Natural killer cell (primary cell): ENCODE data around the gene ATP13A1. TPM values are rescaled to one million over a fixed set of nuclear protein-coding genes. Genes with fewer than 3 reads are reported as not detected.
"Not testable (repeated sequence)": the region's sequence is repeated elsewhere in the genome, so short reads cannot be mapped to it uniquely, and the experiment has no call there.

ENCODE experiments used
- ATAC-seq, 3 donors: fragments of 150-1000 bp in 2 of 3; fragments of 200-7000 bp in 1 of 3; cut with Tn5 transposase; 1 replicate in 1 of 3; 2 replicates in 2 of 3; pipeline ENCODE4 v1.10.0; 2021; ENCODE audit warnings: mild to moderate bottlenecking in 2 of 3, moderate library complexity in 2 of 3
- DNase-seq, 2 donors: peaks; one replicate each; pipeline versions ENCODE4 v3.0.0 to v3.0.0-alpha.2; 2013 to 2021; ENCODE audit warnings: mixed read lengths in 1 of 2
- H3K27ac ChIP-seq: one replicate; pipeline ENCODE4 v1.5.1; 2013; ENCODE audit warnings: mild to moderate bottlenecking, low read length
- H3K27me3 ChIP-seq: one replicate; pipeline ENCODE4 v1.6.1; 2013; ENCODE audit warnings: low read length; ENCODE audit not compliant: control insufficient read depth, insufficient read depth
- H3K36me3 ChIP-seq: one replicate; pipeline ENCODE4 v1.6.1; 2013; ENCODE audit warnings: low read length; ENCODE audit not compliant: control insufficient read depth, insufficient read depth
- H3K4me1 ChIP-seq: one replicate; pipeline ENCODE4 v1.6.1; 2013; ENCODE audit warnings: low read length; ENCODE audit not compliant: control insufficient read depth, insufficient read depth
- H3K4me3 ChIP-seq: one replicate; pipeline ENCODE4 v1.5.1; 2013; ENCODE audit warnings: low read length
- H3K9me3 ChIP-seq: one replicate; pipeline ENCODE4 v1.6.1; 2013; ENCODE audit warnings: low read length; ENCODE audit not compliant: control insufficient read depth, insufficient read depth
- H3K27ac Mint-ChIP-seq, 2 donors: one replicate each; pipeline ENCODE4 v1.8.0; 2022; ENCODE audit warnings: mild to moderate bottlenecking in 2 of 2, mixed read lengths in 2 of 2, moderate library complexity in 1 of 2
- H3K27me3 Mint-ChIP-seq, 2 donors: one replicate each; pipeline ENCODE4 v1.8.0; 2022; ENCODE audit warnings: low read depth in 2 of 2, mixed read lengths in 2 of 2
- H3K36me3 Mint-ChIP-seq: one replicate; pipeline ENCODE4 v1.8.0; 2022; ENCODE audit warnings: mixed read lengths
- H3K4me1 Mint-ChIP-seq, 2 donors: one replicate each; pipeline ENCODE4 v1.8.0; 2022; ENCODE audit warnings: mixed read lengths in 2 of 2
- H3K4me3 Mint-ChIP-seq: one replicate; pipeline ENCODE4 v1.8.0; 2022; ENCODE audit warnings: mild to moderate bottlenecking, moderate library complexity, mixed read lengths
- H3K9me3 Mint-ChIP-seq, 2 donors: one replicate each; pipeline ENCODE4 v1.8.0; 2022; ENCODE audit warnings: mixed read lengths in 2 of 2
- WGBS: methylation state at CpG from one replicate; pipeline ENCODE4 v1.1.7; 2013; ENCODE audit warnings: missing lambda C conversion rate; ENCODE audit not compliant: insufficient coverage; 5-methylcytosine and 5-hydroxymethylcytosine counted together
- intact Hi-C: fragments of 100-400 bp; cut with micrococcal nuclease; formaldehyde crosslinking; loops from one replicate; pipeline ENCODE4 v1.14.2; 2022
- total RNA-seq, 4 donors: library from RNA; stranded (reverse); fragments of 120-200 nt in 1 of 4; gene quantifications; one replicate each; pipeline versions ENCODE4 v1.2.3 to v1.2.4, GENCODE V29; 2013 to 2022
- TF ChIP-seq, protein P1 (sequence below): fragments of 200-600 bp; IDR thresholded peaks from one replicate; pipeline ENCODE4 v1.8.0; 2022; ENCODE audit warnings: antibody characterized with exemption

Gene ATP13A1
- total RNA-seq, 3 donors from 2014 or later (not counting 1 experiment from before 2014, with no cell fraction given), result 58.1 to 73.2 (median 67.7) TPM

DNA sequence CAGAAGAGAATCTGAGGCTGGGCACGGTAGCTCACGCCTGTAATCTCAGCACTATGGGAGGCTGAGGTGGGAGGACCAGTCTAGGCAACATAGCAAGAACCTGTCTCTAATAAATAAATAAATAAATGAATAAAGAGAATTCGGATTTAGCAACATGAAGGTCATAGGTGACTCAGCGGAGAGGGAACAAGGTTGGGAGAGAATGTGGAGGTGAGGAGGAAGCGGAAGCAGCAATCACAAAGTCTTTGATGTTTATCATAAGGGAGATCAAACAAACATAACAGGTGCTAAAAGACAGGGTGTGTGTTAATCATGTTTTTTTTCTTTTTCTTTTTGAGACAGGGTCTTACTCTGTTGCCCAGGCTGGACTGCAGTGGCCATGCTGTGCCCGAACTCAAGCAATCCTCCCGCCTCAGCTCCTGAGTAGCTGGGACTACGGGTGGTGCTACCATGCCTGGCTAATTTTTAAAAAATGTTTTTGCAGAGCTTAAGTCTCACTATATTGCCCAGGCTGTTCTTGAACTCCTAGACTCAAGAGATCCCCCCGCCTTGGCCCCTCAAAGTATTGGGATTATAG, 61.3 kb downstream of the ATP13A1 start:
- Mint-ChIP-seq H3K27ac (no peak overlapping the region), H3K36me3 (no peaks in the 10 kb centered on the region), H3K4me3 (no peak overlapping the region), H3K4me1 (peaks cover 14 to 21% of the 10 kb centered on the region in 2 donors), H3K27me3 (no peaks in the 10 kb centered on the region), H3K9me3 (no peaks in the 10 kb centered on the region)
- ATAC-seq (no peak), DNase-seq (peak in 1 of 2 donors; percentile 82)
- Histone ChIP-seq H3K4me1 (peaks cover 41% of the 10 kb centered on the region), H3K27me3 (no peaks in the 10 kb centered on the region), H3K9me3 (no peaks in the 10 kb centered on the region), H3K27ac (no peak overlapping the region), H3K36me3 (no peaks in the 10 kb centered on the region), H3K4me3 (no peak overlapping the region)
- TF ChIP-seq, protein P1, sequence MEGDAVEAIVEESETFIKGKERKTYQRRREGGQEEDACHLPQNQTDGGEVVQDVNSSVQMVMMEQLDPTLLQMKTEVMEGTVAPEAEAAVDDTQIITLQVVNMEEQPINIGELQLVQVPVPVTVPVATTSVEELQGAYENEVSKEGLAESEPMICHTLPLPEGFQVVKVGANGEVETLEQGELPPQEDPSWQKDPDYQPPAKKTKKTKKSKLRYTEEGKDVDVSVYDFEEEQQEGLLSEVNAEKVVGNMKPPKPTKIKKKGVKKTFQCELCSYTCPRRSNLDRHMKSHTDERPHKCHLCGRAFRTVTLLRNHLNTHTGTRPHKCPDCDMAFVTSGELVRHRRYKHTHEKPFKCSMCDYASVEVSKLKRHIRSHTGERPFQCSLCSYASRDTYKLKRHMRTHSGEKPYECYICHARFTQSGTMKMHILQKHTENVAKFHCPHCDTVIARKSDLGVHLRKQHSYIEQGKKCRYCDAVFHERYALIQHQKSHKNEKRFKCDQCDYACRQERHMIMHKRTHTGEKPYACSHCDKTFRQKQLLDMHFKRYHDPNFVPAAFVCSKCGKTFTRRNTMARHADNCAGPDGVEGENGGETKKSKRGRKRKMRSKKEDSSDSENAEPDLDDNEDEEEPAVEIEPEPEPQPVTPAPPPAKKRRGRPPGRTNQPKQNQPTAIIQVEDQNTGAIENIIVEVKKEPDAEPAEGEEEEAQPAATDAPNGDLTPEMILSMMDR, result no peak
- 87% methylated on average over 9 of the region's 9 CpGs for WGBS
- intact Hi-C loops, result no loop called here

DNA sequence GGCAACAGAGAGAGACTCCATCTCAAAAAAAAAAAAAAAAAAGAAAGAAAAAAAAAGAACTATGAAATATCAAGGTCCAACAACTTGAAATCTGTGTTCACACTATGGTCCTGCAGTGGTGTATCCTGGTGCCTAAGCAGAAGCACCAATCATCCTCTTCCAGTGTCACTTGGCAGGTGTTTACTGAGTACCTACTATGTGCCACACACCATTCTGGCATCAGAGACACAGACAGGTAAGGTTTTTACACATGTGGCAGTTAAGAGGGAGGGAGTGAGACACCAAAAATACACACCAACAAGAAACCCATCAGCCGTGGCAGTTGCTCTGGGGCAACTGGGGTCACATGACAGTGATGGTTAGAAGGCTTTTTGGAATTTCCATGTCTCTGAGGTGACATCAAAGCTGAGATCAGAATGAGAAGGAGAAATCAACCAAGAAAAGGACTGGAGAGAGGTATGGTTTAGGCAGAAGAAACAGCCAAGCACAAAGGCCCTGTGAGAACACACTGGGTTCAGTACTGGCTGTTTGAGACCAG, 62.6 kb downstream of the ATP13A1 start:
- intact Hi-C loops, result no loop called here
- Mint-ChIP-seq H3K27me3 (no peaks in the 10 kb centered on the region), H3K36me3 (no peaks in the 10 kb centered on the region), H3K27ac (peak overlapping the region in 1 of 2 donors; percentile 5), H3K4me3 (no peak overlapping the region), H3K9me3 (no peaks in the 10 kb centered on the region), H3K4me1 (peaks cover 14 to 15% of the 10 kb centered on the region in 2 donors)
- no peaks in the 10 kb centered on the region for H3K36me3 ChIP-seq
- peak overlapping the region; percentile 14 for H3K27ac ChIP-seq
- no peaks in the 10 kb centered on the region for H3K9me3 ChIP-seq
- H3K4me3 ChIP-seq, result no peak overlapping the region
- DNase-seq, result peak in 1 of 2 donors; percentile 60
- peaks cover 37% of the 10 kb centered on the region for H3K4me1 ChIP-seq
- no peaks in the 10 kb centered on the region for H3K27me3 ChIP-seq
- ATAC-seq, result no peak
- WGBS, result 43% methylated on average over 1 of the region's 1 CpG
- TF ChIP-seq, protein P1, result no peak

- H3K9me3 Mint-ChIP-seq, H3K36me3 ChIP-seq, H3K27me3 ChIP-seq, H3K9me3 ChIP-seq, H3K36me3 Mint-ChIP-seq, H3K4me3 ChIP-seq, intact Hi-C loops, H3K27me3 Mint-ChIP-seq: not testable (repeated sequence)
- WGBS, result 69% methylated on average over 20 of the region's 20 CpGs
- Histone ChIP-seq H3K27ac (peak overlapping the region; percentile 89), H3K4me1 (peaks cover 37% of the 10 kb centered on the region)
- H3K4me3 Mint-ChIP-seq, result peak overlapping the region; percentile 52
- peak in 1 of 2 donors; percentile 90 for DNase-seq
- ATAC-seq, result peak; percentile 57 to 69 (median 66)
- peaks cover 14 to 15% of the 10 kb centered on the region in 2 donors for H3K4me1 Mint-ChIP-seq
- peak overlapping the region; percentile 79 to 82 for H3K27ac Mint-ChIP-seq
Measured at GRCh38 chr19:19598728-19599451, 64.6 kb downstream of the ATP13A1 start.

DNA sequence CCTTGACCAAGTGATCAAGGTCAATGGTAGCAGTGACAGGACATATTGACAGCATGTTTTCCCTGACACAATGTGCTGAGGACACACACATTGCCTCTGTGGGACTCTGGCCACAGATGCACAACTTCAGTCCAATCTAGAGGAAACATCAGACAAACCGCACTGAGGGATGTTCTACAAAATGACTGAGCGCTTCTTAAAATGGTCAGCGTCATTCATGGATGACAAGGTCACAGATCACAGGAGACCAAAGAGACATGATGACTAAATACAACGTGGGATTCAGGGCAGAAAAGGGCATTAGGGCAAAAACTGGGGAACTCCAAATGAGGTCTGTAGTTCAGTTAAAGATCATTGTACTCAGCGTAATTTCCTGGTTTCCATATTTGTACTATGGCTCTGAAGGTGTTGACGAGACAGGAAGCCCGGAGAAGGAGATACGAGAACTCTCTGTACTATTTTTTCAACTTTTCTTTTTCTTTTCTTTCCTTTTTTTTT, 65.6 kb downstream of the ATP13A1 start:
- intact Hi-C loops, result no loop called here
- peak overlapping the region; percentile 79 to 82 for H3K27ac Mint-ChIP-seq

More for the DNA sequence above, 65.6 kb downstream of the ATP13A1 start:
- 64% methylated on average over 8 of the region's 8 CpGs for WGBS
- Mint-ChIP-seq H3K36me3 (no peaks in the 10 kb centered on the region), H3K9me3 (no peaks in the 10 kb centered on the region), H3K27me3 (no peaks in the 10 kb centered on the region), H3K4me3 (peak overlapping the region; percentile 21), H3K4me1 (peaks cover 14% of the 10 kb centered on the region in 2 donors)
- Histone ChIP-seq H3K36me3 (no peaks in the 10 kb centered on the region), H3K27ac (peak overlapping the region; percentile 89), H3K27me3 (no peaks in the 10 kb centered on the region), H3K9me3 (no peaks in the 10 kb centered on the region), H3K4me1 (peaks cover 35% of the 10 kb centered on the region), H3K4me3 (no peak overlapping the region)
- ATAC-seq (peak; percentile 74 to 79 (median 78)), DNase-seq (peak in 1 of 2 donors; percentile 94)
- TF ChIP-seq, protein P1, result no peak
